SJCRH30 (cell line): Measurements from ENCODE around the gene SCN9A. TPM values are rescaled to one million over a fixed set of nuclear protein-coding genes. Genes with fewer than 3 reads are reported as not detected.

Source experiments
- total RNA-seq: library from RNA; depleted of rRNA; stranded (reverse); fragments of >200 nt; shearing (Covaris generic); gene quantifications from 2 replicates; pipeline ENCODE4 v1.2.3, GENCODE V29; 2014; rRNA removed

Gene SCN9A
- total RNA-seq, 1 experiment from 2014 or later, result 4.7 TPM

Other genes starting within 250 kb of the SCN9A start
- not detected in 2 replicates for gene SCN1A, start 247.9 kb downstream of the SCN9A start, total RNA-seq
- gene SCN7A, start 118.3 kb upstream of the SCN9A start, total RNA-seq, result 0.13 and 0.18 TPM in 2 replicates